Measurements from ENCODE around the gene PPL.
"Not testable (repeated sequence)": the region's sequence is repeated elsewhere in the genome, so short reads cannot be mapped to it uniquely, and the experiment has no call there.

Gene PPL

GRCh38 chr16:4936991-4937781 lies at the start of gene PPL:
Gene PPL, minus strand, starts transcription at chr16:4937148. Its CDS starts 103 bp downstream, at chr16:4937045.
- DNase-seq (ENCODE audit: low read depth): no peak

- no peak for DNase-seq (ENCODE audit: low read depth)
These were observed 47.4 kb upstream of the PPL start for GRCh38 chr16:4984174-4984990.

GRCh38 chr16:4982056-4982867 lies 45.3 kb upstream of the PPL start:
- no peak for DNase-seq (ENCODE audit: low read depth)

- no peak for DNase-seq (ENCODE audit: low read depth)
These were observed 44.5 kb upstream of the PPL start for GRCh38 chr16:4981473-4981872.

- no peak for DNase-seq (ENCODE audit: low read depth)
These were observed 43.7 kb upstream of the PPL start for GRCh38 chr16:4980691-4981090.

- no peak for DNase-seq (ENCODE audit: low read depth)
These were observed 43.0 kb upstream of the PPL start for GRCh38 chr16:4979736-4980660.

GRCh38 chr16:4979164-4979563 lies 42.2 kb upstream of the PPL start:
- no peak for DNase-seq (ENCODE audit: low read depth)

- no peak for DNase-seq (ENCODE audit: low read depth)
These were observed 39.7 kb upstream of the PPL start for GRCh38 chr16:4976611-4977145.

GRCh38 chr16:4976079-4976478 lies 39.1 kb upstream of the PPL start:
- DNase-seq (ENCODE audit: low read depth): no peak

GRCh38 chr16:4972938-4973587 lies 36.1 kb upstream of the PPL start:
- no peak for DNase-seq (ENCODE audit: low read depth)

GRCh38 chr16:4970010-4970409 lies 33.1 kb upstream of the PPL start:
- DNase-seq (ENCODE audit: low read depth): no peak

GRCh38 chr16:4968879-4969483 lies 32.0 kb upstream of the PPL start:
- DNase-seq (ENCODE audit: low read depth): no peak

- not testable (repeated sequence) for DNase-seq (ENCODE audit: low read depth)
These were observed 31.3 kb upstream of the PPL start for GRCh38 chr16:4968278-4968677.

- no peak for DNase-seq (ENCODE audit: low read depth)
These were observed 29.9 kb upstream of the PPL start for GRCh38 chr16:4966736-4967453.

GRCh38 chr16:4963527-4963926 lies 26.6 kb upstream of the PPL start:
- DNase-seq (ENCODE audit: low read depth): not testable (repeated sequence)

GRCh38 chr16:4962716-4963115 lies 25.8 kb upstream of the PPL start:
- DNase-seq (ENCODE audit: low read depth): no peak

- DNase-seq (ENCODE audit: low read depth): no peak
These were observed 23.6 kb upstream of the PPL start for GRCh38 chr16:4960579-4960978.

- no peak for DNase-seq (ENCODE audit: low read depth)
These were observed 21.8 kb upstream of the PPL start for GRCh38 chr16:4958510-4959438.
